Neural cell (in vitro differentiated cells): ENCODE results near the gene LIPC. TPM values are rescaled to one million over a fixed set of nuclear protein-coding genes. Genes with fewer than 3 reads are reported as not detected.

Experiments used
- H2AFZ ChIP-seq: fragments of 200-600, 300-800 bp; sonication (generic), shearing (Covaris generic); 2 replicates; pipeline ENCODE4 v1.6.0; 2014; ENCODE audit warnings: low read depth, mild to moderate bottlenecking, antibody characterized with exemption, low read length, moderate library complexity
- H3F3A ChIP-seq: fragments of 200-600 bp; shearing (Covaris generic); 2 replicates; pipeline ENCODE4 v1.6.1; 2016; ENCODE audit warnings: mild to moderate bottlenecking, moderate library complexity, mixed read lengths, antibody characterized with exemption, low read length; ENCODE audit not compliant: insufficient read depth, poor library complexity, severe bottlenecking
- H3K27ac ChIP-seq: fragments of 200-600, 300-800 bp; sonication (generic), shearing (Covaris generic); 2 replicates; pipeline ENCODE4 v1.5.1; 2014; ENCODE audit warnings: mild to moderate bottlenecking, low read length, moderate library complexity
- H3K27me3 ChIP-seq: fragments of 300-800, 200-600 bp; sonication (generic), shearing (Covaris generic); 2 replicates; pipeline ENCODE4 v1.6.0; 2014; ENCODE audit warnings: mild to moderate bottlenecking, low read depth, low read length, moderate library complexity; ENCODE audit not compliant: insufficient read depth
- H3K36me3 ChIP-seq: fragments of 300-800, 200-600 bp; sonication (generic), shearing (Covaris generic); 2 replicates; pipeline ENCODE4 v1.5.1; 2014; ENCODE audit warnings: mild to moderate bottlenecking, antibody characterized with exemption, low read length, moderate library complexity; ENCODE audit not compliant: insufficient read depth
- H3K4me2 ChIP-seq: fragments of 300-800, 200-600 bp; sonication (generic), shearing (Covaris generic); 2 replicates; pipeline ENCODE4 v1.6.0; 2014; ENCODE audit warnings: mild to moderate bottlenecking, low read length
- H3K4me3 ChIP-seq: fragments of 300-800, 200-600 bp; sonication (generic), shearing (Covaris generic); 2 replicates; pipeline ENCODE4 v1.5.1; 2014; ENCODE audit warnings: mild to moderate bottlenecking, low read length, moderate library complexity
- H3K79me2 ChIP-seq: fragments of 200-600 bp; shearing (Covaris generic); replicated peaks from 2 replicates; pipeline ENCODE4 v1.6.0; 2014; ENCODE audit warnings: mild to moderate bottlenecking, low read length, moderate library complexity; ENCODE audit not compliant: insufficient read depth
- H3K9ac ChIP-seq: fragments of 300-800, 200-600 bp; sonication (generic), shearing (Covaris generic); 2 replicates; pipeline ENCODE4 v1.6.1; 2016; ENCODE audit warnings: mild to moderate bottlenecking, low read length, mixed read lengths
- H3K9me2 ChIP-seq: fragments of 200-600 bp; shearing (Covaris generic); 2 replicates; pipeline ENCODE4 v1.6.1; 2016; ENCODE audit warnings: mild to moderate bottlenecking, low read length, mixed read lengths; ENCODE audit not compliant: insufficient read depth
- H3K9me3 ChIP-seq: fragments of 200-600, 300-800 bp; sonication (generic), shearing (Covaris generic); 2 replicates; pipeline ENCODE4 v1.6.1; 2016; ENCODE audit warnings: mild to moderate bottlenecking, mixed run types, low read length, moderate library complexity, mixed read lengths
- H4K20me1 ChIP-seq: fragments of 200-600 bp; shearing (Covaris generic); 2 replicates; pipeline ENCODE4 v1.6.1; 2016; ENCODE audit warnings: mild to moderate bottlenecking, mixed run types; ENCODE audit not compliant: insufficient read depth
- EP300 ChIP-seq: fragments of 450-650 bp; conservative IDR thresholded peaks from 2 replicates; pipeline ENCODE4 v1.6.1; 2014; ENCODE audit warnings: antibody characterized with exemption, mild to moderate bottlenecking, moderate library complexity; ENCODE audit not compliant: poor library complexity, severe bottlenecking
- EZH2 ChIP-seq: fragments of 200-600, 300-800 bp; shearing (Covaris generic), sonication (generic); IDR thresholded peaks from 2 replicates; pipeline ENCODE4 v1.6.1; 2014; ENCODE audit warnings: antibody characterized with exemption, low read length, borderline replicate concordance, mild to moderate bottlenecking; ENCODE audit not compliant: insufficient read depth, poor library complexity, severe bottlenecking
- MXI1 ChIP-seq: fragments of 450-650 bp; conservative IDR thresholded peaks from 2 replicates; pipeline ENCODE4 v1.6.1; 2014; ENCODE audit warnings: antibody characterized with exemption, mild to moderate bottlenecking; ENCODE audit not compliant: poor library complexity, severe bottlenecking
- POLR2AphosphoS5 ChIP-seq: IDR thresholded peaks from 2 replicates; pipeline ENCODE4 v1.6.1; 2012
- RAD21 ChIP-seq: fragments of 450-650 bp; conservative IDR thresholded peaks from 2 replicates; pipeline ENCODE4 v1.6.1; 2014; ENCODE audit warnings: antibody characterized with exemption, mild to moderate bottlenecking, moderate library complexity
- SMC3 ChIP-seq: fragments of 450-650 bp; conservative IDR thresholded peaks from 2 replicates; pipeline ENCODE4 v1.6.1; 2014; ENCODE audit warnings: antibody characterized with exemption, mild to moderate bottlenecking, moderate library complexity; ENCODE audit not compliant: poor library complexity
- TAF1 ChIP-seq: IDR thresholded peaks from 2 replicates; pipeline ENCODE4 v1.6.1; 2012; ENCODE audit warnings: low read depth
- polyA plus RNA-seq: library from polyadenylated mRNA; depleted of rRNA; stranded (reverse); fragments of >200 nt; gene quantifications from 2 replicates; pipeline ENCODE4 v1.2.3, GENCODE V29; 2014
- TF ChIP-seq, protein P1 (sequence below): fragments of 450-650 bp; IDR thresholded peaks from 2 replicates; pipeline ENCODE4 v1.5.1; 2014; ENCODE audit warnings: antibody characterized with exemption, mild to moderate bottlenecking, moderate library complexity; ENCODE audit not compliant: poor library complexity, severe bottlenecking
- TF ChIP-seq, protein P2 (sequence below): IDR thresholded peaks from 2 replicates; pipeline ENCODE4 v1.6.1; 2012; ENCODE audit warnings: borderline replicate concordance

The LIPC gene
- polyA plus RNA-seq, 1 donor from 2014 or later = not detected

DNA sequence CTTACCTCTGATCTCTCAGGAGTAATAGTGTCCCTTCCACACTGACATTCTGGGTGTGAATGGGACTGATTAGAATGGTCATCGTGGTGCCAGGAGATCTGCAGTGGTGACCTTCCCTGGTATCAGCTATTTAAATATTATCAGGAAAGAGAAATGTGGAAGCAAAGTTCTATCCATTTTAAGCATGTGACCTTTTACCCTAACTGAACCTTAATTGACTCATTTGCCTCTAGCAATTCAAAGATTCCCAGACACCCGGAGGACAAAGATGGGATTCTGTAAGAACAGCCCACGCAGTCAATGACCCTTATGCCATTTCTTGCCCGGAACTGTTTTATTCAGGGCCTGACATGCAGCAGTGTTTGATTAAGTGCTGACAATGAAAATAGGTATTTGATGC, 10.3 kb downstream of the LIPC start:
- Histone ChIP-seq H3K79me2 (no peaks in the 10 kb centered on the region), H2AFZ (no peak overlapping the region), H3K4me3 (no peak overlapping the region), H3F3A (no peaks in the 10 kb centered on the region), H4K20me1 (no peaks in the 10 kb centered on the region), H3K9me2 (no peaks in the 10 kb centered on the region), H3K27me3 (no peaks in the 10 kb centered on the region), H3K9ac (no peak overlapping the region), H3K9me3 (no peaks in the 10 kb centered on the region), H3K36me3 (no peaks in the 10 kb centered on the region), H3K27ac (no peak overlapping the region), H3K4me2 (no peak overlapping the region)
- no peak for TF ChIP-seq MXI1
- TF ChIP-seq, protein P1, sequence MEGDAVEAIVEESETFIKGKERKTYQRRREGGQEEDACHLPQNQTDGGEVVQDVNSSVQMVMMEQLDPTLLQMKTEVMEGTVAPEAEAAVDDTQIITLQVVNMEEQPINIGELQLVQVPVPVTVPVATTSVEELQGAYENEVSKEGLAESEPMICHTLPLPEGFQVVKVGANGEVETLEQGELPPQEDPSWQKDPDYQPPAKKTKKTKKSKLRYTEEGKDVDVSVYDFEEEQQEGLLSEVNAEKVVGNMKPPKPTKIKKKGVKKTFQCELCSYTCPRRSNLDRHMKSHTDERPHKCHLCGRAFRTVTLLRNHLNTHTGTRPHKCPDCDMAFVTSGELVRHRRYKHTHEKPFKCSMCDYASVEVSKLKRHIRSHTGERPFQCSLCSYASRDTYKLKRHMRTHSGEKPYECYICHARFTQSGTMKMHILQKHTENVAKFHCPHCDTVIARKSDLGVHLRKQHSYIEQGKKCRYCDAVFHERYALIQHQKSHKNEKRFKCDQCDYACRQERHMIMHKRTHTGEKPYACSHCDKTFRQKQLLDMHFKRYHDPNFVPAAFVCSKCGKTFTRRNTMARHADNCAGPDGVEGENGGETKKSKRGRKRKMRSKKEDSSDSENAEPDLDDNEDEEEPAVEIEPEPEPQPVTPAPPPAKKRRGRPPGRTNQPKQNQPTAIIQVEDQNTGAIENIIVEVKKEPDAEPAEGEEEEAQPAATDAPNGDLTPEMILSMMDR = no peak
- TF ChIP-seq RAD21 = no peak
- TF ChIP-seq, protein P2, sequence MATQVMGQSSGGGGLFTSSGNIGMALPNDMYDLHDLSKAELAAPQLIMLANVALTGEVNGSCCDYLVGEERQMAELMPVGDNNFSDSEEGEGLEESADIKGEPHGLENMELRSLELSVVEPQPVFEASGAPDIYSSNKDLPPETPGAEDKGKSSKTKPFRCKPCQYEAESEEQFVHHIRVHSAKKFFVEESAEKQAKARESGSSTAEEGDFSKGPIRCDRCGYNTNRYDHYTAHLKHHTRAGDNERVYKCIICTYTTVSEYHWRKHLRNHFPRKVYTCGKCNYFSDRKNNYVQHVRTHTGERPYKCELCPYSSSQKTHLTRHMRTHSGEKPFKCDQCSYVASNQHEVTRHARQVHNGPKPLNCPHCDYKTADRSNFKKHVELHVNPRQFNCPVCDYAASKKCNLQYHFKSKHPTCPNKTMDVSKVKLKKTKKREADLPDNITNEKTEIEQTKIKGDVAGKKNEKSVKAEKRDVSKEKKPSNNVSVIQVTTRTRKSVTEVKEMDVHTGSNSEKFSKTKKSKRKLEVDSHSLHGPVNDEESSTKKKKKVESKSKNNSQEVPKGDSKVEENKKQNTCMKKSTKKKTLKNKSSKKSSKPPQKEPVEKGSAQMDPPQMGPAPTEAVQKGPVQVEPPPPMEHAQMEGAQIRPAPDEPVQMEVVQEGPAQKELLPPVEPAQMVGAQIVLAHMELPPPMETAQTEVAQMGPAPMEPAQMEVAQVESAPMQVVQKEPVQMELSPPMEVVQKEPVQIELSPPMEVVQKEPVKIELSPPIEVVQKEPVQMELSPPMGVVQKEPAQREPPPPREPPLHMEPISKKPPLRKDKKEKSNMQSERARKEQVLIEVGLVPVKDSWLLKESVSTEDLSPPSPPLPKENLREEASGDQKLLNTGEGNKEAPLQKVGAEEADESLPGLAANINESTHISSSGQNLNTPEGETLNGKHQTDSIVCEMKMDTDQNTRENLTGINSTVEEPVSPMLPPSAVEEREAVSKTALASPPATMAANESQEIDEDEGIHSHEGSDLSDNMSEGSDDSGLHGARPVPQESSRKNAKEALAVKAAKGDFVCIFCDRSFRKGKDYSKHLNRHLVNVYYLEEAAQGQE = no peak
- TF ChIP-seq TAF1 = no peak
- no peak for TF ChIP-seq POLR2AphosphoS5
- TF ChIP-seq SMC3 = no peak
- TF ChIP-seq EZH2 = no peak
- no peak for TF ChIP-seq EP300

DNA sequence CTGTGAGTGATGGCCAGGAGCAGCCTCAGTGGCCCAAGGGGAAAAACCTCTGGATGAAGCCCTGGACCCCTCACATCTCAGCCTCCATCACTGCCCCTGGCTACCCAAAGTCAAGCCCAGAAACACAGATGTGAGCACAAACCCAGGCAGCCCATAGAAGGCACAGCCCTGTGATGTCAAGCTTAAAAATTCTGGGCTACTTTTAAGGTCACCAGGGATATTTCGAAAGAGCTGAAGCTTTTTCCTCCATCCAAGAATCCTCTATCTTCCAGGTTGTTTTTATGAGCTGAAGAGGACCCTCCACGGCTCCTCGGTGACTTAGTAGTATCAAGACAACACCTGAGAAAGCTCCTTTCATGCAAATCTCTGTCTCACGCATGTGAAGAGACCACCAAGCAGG, 11.5 kb downstream of the LIPC start:
- H4K20me1 ChIP-seq = no peaks in the 10 kb centered on the region
- H3K27me3 ChIP-seq = no peaks in the 10 kb centered on the region
- H3K79me2 ChIP-seq = no peaks in the 10 kb centered on the region
- H3K9me3 ChIP-seq = no peaks in the 10 kb centered on the region
- no peak overlapping the region for H3K4me3 ChIP-seq
- no peaks in the 10 kb centered on the region for H3K9me2 ChIP-seq
- no peak overlapping the region for H3K4me2 ChIP-seq
- H3K36me3 ChIP-seq = no peaks in the 10 kb centered on the region
- H3K9ac ChIP-seq = no peak overlapping the region
- no peak overlapping the region for H2AFZ ChIP-seq
- TF ChIP-seq, protein P1 = no peak
- TF ChIP-seq MXI1 (no peak), RAD21 (no peak), POLR2AphosphoS5 (no peak), TAF1 (no peak), EZH2 (no peak), SMC3 (no peak), EP300 (no peak)
- TF ChIP-seq, protein P2 = no peak
- H3K27ac ChIP-seq = no peak overlapping the region
- H3F3A ChIP-seq = no peaks in the 10 kb centered on the region
